ENCODE measurements around the gene SIRPD. TPM values are rescaled to one million over a fixed set of nuclear protein-coding genes. Genes with fewer than 3 reads are reported as not detected.

SIRPD gene
- total and polyA plus RNA-seq, 2 of the 8 experiments (the other 6 are each of a cell fraction or from before 2014, with no cell fraction given), result not detected

DNA sequence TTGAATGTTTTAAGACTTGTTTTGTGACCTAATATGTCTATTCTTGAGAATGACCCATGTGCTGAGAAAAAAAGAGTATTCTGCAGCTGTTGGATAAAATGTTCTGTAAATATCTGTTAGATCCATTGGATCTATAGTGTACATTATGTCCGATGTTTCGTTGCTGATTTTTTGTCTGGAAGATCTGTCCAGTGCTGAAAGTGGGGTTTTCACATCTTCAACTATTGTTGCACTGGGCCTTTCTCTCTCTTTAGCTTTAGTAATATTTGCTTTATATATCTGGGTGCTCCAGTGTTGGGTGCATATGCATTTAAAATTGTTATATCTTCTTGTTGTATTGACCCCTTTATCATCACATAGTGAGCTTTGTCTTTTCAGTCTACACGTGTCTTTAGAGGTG lies 60.6 kb downstream of the SIRPD start (continued):
- TF ChIP-seq SRF (IDR thresholded peaks at IDR 0.05; ENCODE audit: low read depth, low read length), result no peak
- TF ChIP-seq CHD1 (IDR thresholded peaks at IDR 0.05; ENCODE audit: low read depth, low read length), result no peak

Data from H1 (cell line).